HUES48 (cell line): Measurements from ENCODE around the gene CD38.

ENCODE experiments used
- H3K27ac ChIP-seq: one replicate; pipeline ENCODE4 v1.7.0; 2013; ENCODE audit warnings: low read depth, low read length, inconsistent platforms
- H3K27me3 ChIP-seq: 2 replicates; pipeline ENCODE4 v1.6.1; 2013; ENCODE audit warnings: mild to moderate bottlenecking, low read length; ENCODE audit not compliant: control insufficient read depth, insufficient read depth
- H3K36me3 ChIP-seq: 2 replicates; pipeline ENCODE4 v1.6.1; 2013; ENCODE audit warnings: low read length; ENCODE audit not compliant: control insufficient read depth, insufficient read depth
- H3K4me1 ChIP-seq: 2 replicates; pipeline ENCODE4 v1.6.1; 2013; ENCODE audit warnings: mild to moderate bottlenecking, low read length; ENCODE audit not compliant: control insufficient read depth, insufficient read depth
- H3K4me3 ChIP-seq: 2 replicates; pipeline ENCODE4 v1.5.1; 2013; ENCODE audit warnings: mild to moderate bottlenecking, low read depth, low read length
- H3K9ac ChIP-seq: 2 replicates; pipeline ENCODE4 v1.6.1; 2013; ENCODE audit warnings: mild to moderate bottlenecking, low read depth, low read length, moderate library complexity
- H3K9me3 ChIP-seq: 2 replicates; pipeline ENCODE4 v1.6.1; 2013; ENCODE audit warnings: low read length; ENCODE audit not compliant: control insufficient read depth, insufficient read depth

The CD38 gene

DNA sequence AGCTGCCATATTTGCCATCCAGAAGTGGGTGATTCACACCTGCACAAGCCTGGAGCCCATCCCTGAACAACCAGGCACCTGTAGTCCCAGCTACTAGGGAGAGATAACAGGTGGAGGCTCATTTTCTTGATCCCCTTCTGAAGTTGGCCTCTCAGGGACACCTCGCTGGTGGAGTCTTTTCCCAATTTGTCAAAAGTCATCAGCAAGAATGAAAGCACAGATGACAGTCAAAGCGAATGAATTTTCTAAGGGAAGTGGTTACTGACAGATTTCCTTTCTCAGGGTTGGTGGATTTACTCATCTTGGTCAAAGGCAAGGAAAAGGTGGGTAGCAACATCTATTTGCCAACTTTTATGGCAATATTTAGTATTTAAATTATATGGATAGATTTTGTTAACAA is 123.9 kb downstream of the CD38 start:
- peaks cover 6% of the 10 kb centered on the region for H3K4me1 ChIP-seq
- H3K4me3 ChIP-seq: no peak overlapping the region
- H3K27me3 ChIP-seq: no peaks in the 10 kb centered on the region
- H3K9me3 ChIP-seq: peaks cover 9% of the 10 kb centered on the region; the same call in 1 of the 2 replicates
- H3K9ac ChIP-seq: no peak overlapping the region
- no peaks in the 10 kb centered on the region for H3K36me3 ChIP-seq
- no peak overlapping the region for H3K27ac ChIP-seq

DNA sequence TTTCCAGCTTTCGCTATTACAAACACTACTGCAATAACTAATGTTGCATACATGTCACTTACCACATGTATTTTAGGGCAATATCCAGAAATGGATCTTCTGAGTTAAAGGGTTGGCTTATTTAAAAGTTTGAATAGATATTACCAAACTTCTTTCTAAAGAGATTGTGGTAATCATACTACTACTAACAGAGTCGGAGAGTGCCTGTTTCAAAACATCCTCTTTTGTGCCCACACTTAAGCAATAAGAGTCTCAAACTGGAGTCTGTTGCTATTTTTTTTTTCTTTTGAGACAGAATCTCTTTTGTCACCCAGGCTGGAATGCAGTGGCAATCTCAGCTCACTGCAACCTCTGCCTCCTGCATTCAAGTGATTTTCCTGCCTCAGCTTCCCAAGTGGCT is 124.6 kb downstream of the CD38 start:
- Histone ChIP-seq H3K27me3 (no peaks in the 10 kb centered on the region), H3K27ac (no peak overlapping the region), H3K9me3 (peaks cover 9% of the 10 kb centered on the region; the same call in 1 of the 2 replicates), H3K4me1 (peaks cover 6% of the 10 kb centered on the region), H3K36me3 (no peaks in the 10 kb centered on the region), H3K9ac (no peak overlapping the region), H3K4me3 (no peak overlapping the region)
